ENCODE results near the gene POLR2I.
"Not testable (repeated sequence)": the region's sequence is repeated elsewhere in the genome, so short reads cannot be mapped to it uniquely, and the experiment has no call there.

The POLR2I gene

GRCh38 chr19:36079389-36079945 lies 35.2 kb downstream of the POLR2I start:
- intact Hi-C loops (cut with DNase I) = no loop called here
- no peak for DNase-seq

GRCh38 chr19:36073121-36073876 lies 41.4 kb downstream of the POLR2I start:
- intact Hi-C loops (cut with DNase I) = no loop called here
- DNase-seq = no peak

- DNase-seq = no peak
- intact Hi-C loops (cut with DNase I) = no loop called here
Measured at GRCh38 chr19:36072081-36072480, 42.6 kb downstream of the POLR2I start.

GRCh38 chr19:36068810-36069499 lies 45.7 kb downstream of the POLR2I start:
- intact Hi-C loops (cut with DNase I) = not testable (repeated sequence)

GRCh38 chr19:36067681-36068080 lies 47.0 kb downstream of the POLR2I start:
- intact Hi-C loops (cut with DNase I) = no loop called here
- DNase-seq = no peak

More at GRCh38 chr19:36068810-36069499, 45.7 kb downstream of the POLR2I start:
- DNase-seq = not testable (repeated sequence)

- no peak for DNase-seq
- intact Hi-C loops (cut with DNase I) = no loop called here
Measured at GRCh38 chr19:36064826-36065225, 49.8 kb downstream of the POLR2I start.

All from head of caudate nucleus (tissue), 42 donors.